OCI-LY1 (cell line): Measurements from ENCODE around the gene CLPX.
"Not testable (repeated sequence)": the region's sequence is repeated elsewhere in the genome, so short reads cannot be mapped to it uniquely, and the experiment has no call there.

Experiments used
- H2AFZ ChIP-seq: fragments of 200-600 bp; sonication (generic), shearing (Covaris generic); 2 replicates; pipeline ENCODE4 v1.6.0; 2014; ENCODE audit warnings: antibody characterized with exemption, mild to moderate bottlenecking, low read length
- H3F3A ChIP-seq: fragments of 200-600 bp; sonication (generic), shearing (Covaris generic); 2 replicates; pipeline ENCODE4 v1.6.0; 2014; ENCODE audit warnings: mild to moderate bottlenecking, antibody characterized with exemption, low read length, moderate library complexity; ENCODE audit not compliant: insufficient read depth
- H3K27ac ChIP-seq: fragments of 200-600 bp; sonication (generic); 2 replicates; pipeline ENCODE4 v1.5.1; 2014; ENCODE audit warnings: low read length, mixed run types, mild to moderate bottlenecking, low read depth; ENCODE audit not compliant: poor library complexity, severe bottlenecking
- H3K27me3 ChIP-seq: fragments of 200-600 bp; sonication (generic); 2 replicates; pipeline ENCODE4 v1.6.0; 2014; ENCODE audit warnings: antibody characterized with exemption, mild to moderate bottlenecking, low read length, moderate library complexity; ENCODE audit not compliant: insufficient read depth
- H3K36me3 ChIP-seq: fragments of 200-600 bp; sonication (generic); 2 replicates; pipeline ENCODE4 v1.6.1; 2014; ENCODE audit warnings: mild to moderate bottlenecking, antibody characterized with exemption, low read length, moderate library complexity, mixed read lengths; ENCODE audit not compliant: insufficient read depth
- H3K4me1 ChIP-seq: fragments of 200-600 bp; sonication (generic); 2 replicates; pipeline ENCODE4 v1.5.1; 2014; ENCODE audit warnings: mild to moderate bottlenecking, low read length, moderate library complexity; ENCODE audit not compliant: insufficient read depth, severe bottlenecking
- H3K4me2 ChIP-seq: fragments of 200-600 bp; sonication (generic), shearing (Covaris generic); 2 replicates; pipeline ENCODE4 v1.6.1; 2014; ENCODE audit warnings: low read length
- H3K4me3 ChIP-seq: fragments of 200-600 bp; sonication (generic); 2 replicates; pipeline ENCODE4 v1.5.1; 2014; ENCODE audit warnings: low read length, low read depth, mild to moderate bottlenecking, mixed read lengths; ENCODE audit not compliant: poor library complexity, severe bottlenecking
- H3K79me2 ChIP-seq: fragments of 200-600 bp; shearing (Covaris generic); 2 replicates; pipeline ENCODE4 v1.6.1; 2016; ENCODE audit warnings: mixed run types, low read length, mixed read lengths; ENCODE audit not compliant: insufficient read depth
- H3K9ac ChIP-seq: fragments of 200-600 bp; sonication (generic), shearing (Covaris generic); 2 replicates; pipeline ENCODE4 v1.6.1; 2014; ENCODE audit warnings: mild to moderate bottlenecking, low read length, mixed read lengths
- H3K9me2 ChIP-seq: fragments of 200-600 bp; sonication (generic), shearing (Covaris generic); 2 replicates; pipeline ENCODE4 v1.6.1; 2014; ENCODE audit warnings: low read depth, mild to moderate bottlenecking, low read length, mixed read lengths
- H3K9me3 ChIP-seq: fragments of 200-600 bp; shearing (Covaris generic); 2 replicates; pipeline ENCODE4 v1.6.1; 2014; ENCODE audit warnings: low read length, mixed read lengths
- H4K20me1 ChIP-seq: fragments of 200-600 bp; sonication (generic), shearing (Covaris generic); 2 replicates; pipeline ENCODE4 v1.6.0; 2016; ENCODE audit warnings: mild to moderate bottlenecking, low read length; ENCODE audit not compliant: insufficient read depth
- EZH2 ChIP-seq: fragments of 200-600 bp; sonication (generic), shearing (Covaris generic); IDR thresholded peaks from 2 replicates; pipeline ENCODE4 v1.8.0; 2017; ENCODE audit warnings: borderline replicate concordance, mixed run types, mild to moderate bottlenecking, antibody characterized with exemption, low read length, moderate library complexity, mixed read lengths
- TF ChIP-seq, protein P1 (sequence below): fragments of 200-600 bp; sonication (generic), shearing (Covaris generic); IDR thresholded peaks from 2 replicates; pipeline ENCODE4 v1.5.1; 2017; ENCODE audit warnings: mild to moderate bottlenecking, antibody characterized with exemption, low read length, moderate library complexity, mixed read lengths

Gene CLPX

DNA sequence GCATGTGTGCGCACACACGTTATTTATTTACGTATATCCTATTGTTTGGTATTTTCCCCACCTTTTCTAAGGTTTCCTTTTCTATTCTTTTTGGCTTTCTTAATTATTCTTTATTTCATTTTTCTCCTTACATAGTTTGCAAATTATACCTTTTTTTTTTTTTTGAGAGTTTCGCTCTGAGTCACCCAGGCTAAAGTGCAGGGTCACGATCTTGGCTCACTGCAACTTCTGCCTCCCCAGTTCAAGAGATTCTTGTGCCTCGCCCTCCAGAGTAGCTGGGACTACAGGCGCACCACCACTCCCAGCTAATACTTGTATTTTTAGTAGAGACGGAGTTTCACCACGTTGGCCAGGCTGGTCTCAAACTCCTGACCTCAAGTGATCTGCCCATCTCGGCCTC is 46.2 kb upstream of the CLPX start:
- TF ChIP-seq, protein P1, sequence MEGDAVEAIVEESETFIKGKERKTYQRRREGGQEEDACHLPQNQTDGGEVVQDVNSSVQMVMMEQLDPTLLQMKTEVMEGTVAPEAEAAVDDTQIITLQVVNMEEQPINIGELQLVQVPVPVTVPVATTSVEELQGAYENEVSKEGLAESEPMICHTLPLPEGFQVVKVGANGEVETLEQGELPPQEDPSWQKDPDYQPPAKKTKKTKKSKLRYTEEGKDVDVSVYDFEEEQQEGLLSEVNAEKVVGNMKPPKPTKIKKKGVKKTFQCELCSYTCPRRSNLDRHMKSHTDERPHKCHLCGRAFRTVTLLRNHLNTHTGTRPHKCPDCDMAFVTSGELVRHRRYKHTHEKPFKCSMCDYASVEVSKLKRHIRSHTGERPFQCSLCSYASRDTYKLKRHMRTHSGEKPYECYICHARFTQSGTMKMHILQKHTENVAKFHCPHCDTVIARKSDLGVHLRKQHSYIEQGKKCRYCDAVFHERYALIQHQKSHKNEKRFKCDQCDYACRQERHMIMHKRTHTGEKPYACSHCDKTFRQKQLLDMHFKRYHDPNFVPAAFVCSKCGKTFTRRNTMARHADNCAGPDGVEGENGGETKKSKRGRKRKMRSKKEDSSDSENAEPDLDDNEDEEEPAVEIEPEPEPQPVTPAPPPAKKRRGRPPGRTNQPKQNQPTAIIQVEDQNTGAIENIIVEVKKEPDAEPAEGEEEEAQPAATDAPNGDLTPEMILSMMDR: no peak
- TF ChIP-seq EZH2: no peak
- Histone ChIP-seq H3K36me3 (no peaks in the 10 kb centered on the region), H3F3A (no peaks in the 10 kb centered on the region), H2AFZ (no peak overlapping the region), H3K9ac (no peak overlapping the region), H3K9me2 (no peaks in the 10 kb centered on the region), H3K4me1 (no peaks in the 10 kb centered on the region), H3K9me3 (no peaks in the 10 kb centered on the region), H4K20me1 (no peaks in the 10 kb centered on the region), H3K79me2 (no peaks in the 10 kb centered on the region), H3K4me3 (no peak overlapping the region), H3K4me2 (no peak overlapping the region), H3K27ac (no peak overlapping the region), H3K27me3 (no peaks in the 10 kb centered on the region; the same call in 1 of the 2 replicates)

DNA sequence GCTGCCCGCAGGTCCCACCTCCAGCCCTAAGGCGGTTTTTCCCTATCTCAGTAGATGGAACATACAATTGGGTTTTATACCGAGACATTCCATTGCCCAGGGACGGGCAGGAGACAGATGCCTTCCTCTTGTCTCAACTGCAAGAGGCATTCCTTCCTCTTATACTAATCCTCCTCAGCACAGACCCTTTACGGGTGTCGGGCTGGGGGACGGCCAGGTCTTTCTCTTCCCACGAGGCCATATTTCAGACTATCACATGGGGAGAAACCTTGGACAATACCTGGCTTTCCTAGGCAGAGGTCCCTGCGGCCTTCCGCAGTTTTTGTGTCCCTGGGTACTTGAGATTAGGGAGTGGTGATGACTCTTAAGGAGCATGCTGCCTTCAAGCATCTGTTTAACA is 41.8 kb upstream of the CLPX start:
- not testable (repeated sequence) for H3K27ac ChIP-seq, H3F3A ChIP-seq, H3K4me1 ChIP-seq, H3K9ac ChIP-seq, H3K4me2 ChIP-seq, H3K9me2 ChIP-seq, H3K79me2 ChIP-seq, H3K9me3 ChIP-seq, H4K20me1 ChIP-seq, H2AFZ ChIP-seq, H3K36me3 ChIP-seq, H3K4me3 ChIP-seq, H3K27me3 ChIP-seq

DNA sequence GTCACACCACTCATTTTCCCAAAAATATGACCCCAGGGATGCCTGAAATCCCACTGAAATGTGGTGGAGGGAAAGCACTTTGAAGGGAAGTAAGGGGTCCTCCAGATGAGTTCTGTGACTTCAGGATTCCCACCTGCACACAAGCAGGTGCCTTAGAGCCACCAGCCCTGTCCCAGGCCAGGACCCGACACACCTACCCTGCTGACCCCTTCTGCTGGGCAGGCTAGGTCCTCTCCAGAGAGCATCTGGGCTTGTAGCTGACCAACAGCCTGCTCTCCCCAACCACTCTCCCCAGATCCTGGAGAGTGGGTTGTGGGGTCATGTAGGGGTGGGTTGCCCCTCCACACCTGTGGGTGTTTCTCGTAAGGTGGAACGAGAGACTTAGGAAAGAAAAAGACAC is 41.1 kb upstream of the CLPX start:
- Histone ChIP-seq H3K4me2 (no peak overlapping the region), H3K27ac (no peak overlapping the region), H3K4me3 (no peak overlapping the region), H3K9ac (no peak overlapping the region), H3K79me2 (no peaks in the 10 kb centered on the region), H3K9me2 (no peaks in the 10 kb centered on the region), H3K4me1 (no peaks in the 10 kb centered on the region), H3K9me3 (no peaks in the 10 kb centered on the region), H2AFZ (no peak overlapping the region), H3F3A (no peaks in the 10 kb centered on the region), H4K20me1 (no peaks in the 10 kb centered on the region), H3K27me3 (no peaks in the 10 kb centered on the region), H3K36me3 (no peaks in the 10 kb centered on the region)
- no peak for TF ChIP-seq EZH2
- TF ChIP-seq, protein P1: no peak

DNA sequence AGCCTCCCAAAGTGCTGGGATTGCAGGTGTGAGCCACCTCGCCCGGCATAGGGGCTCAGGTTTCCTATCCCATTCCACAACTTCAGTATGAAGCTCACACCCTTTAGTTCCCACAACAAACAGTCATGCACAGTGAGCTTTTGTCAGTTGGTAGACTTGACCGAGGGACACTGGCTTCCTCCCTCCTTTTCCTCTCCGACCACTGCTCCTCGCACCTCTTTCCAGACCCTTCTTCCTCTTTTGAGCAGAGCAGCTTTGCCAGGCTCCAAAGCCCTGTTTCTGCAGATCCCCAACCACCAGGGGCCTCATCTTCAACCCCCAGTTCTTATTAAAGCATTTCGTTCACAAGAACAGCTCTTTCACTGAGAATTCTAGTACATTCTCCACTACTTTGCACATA is 38.9 kb upstream of the CLPX start:
- Histone ChIP-seq H3K9me3 (no peaks in the 10 kb centered on the region), H3K27ac (no peak overlapping the region), H3K36me3 (no peaks in the 10 kb centered on the region), H2AFZ (no peak overlapping the region), H3K27me3 (no peaks in the 10 kb centered on the region), H3K79me2 (no peaks in the 10 kb centered on the region), H3K9ac (no peak overlapping the region), H3K4me2 (no peak overlapping the region), H3K4me3 (no peak overlapping the region), H4K20me1 (no peaks in the 10 kb centered on the region), H3K9me2 (no peaks in the 10 kb centered on the region), H3F3A (no peaks in the 10 kb centered on the region), H3K4me1 (no peaks in the 10 kb centered on the region)
- TF ChIP-seq EZH2: no peak
- TF ChIP-seq, protein P1: no peak
